Left colon (tissue), 2 donors: Measurements from ENCODE around the gene INPP5E. TPM values are rescaled to one million over a fixed set of nuclear protein-coding genes. Genes with fewer than 3 reads are reported as not detected.
A peak's percentile ranks its signal among the peaks of the same experiment; 100 is the strongest.

Experiments
- ATAC-seq: fragments of 200-7000 bp; cut with Tn5 transposase; one replicate; pipeline ENCODE4 v1.9.1; 2020; ENCODE audit warnings: mild to moderate bottlenecking, moderate library complexity
- DNase-seq, 2 donors: peaks; one replicate each; pipeline ENCODE4 v3.0.0-alpha.2; 2020
- intact Hi-C, 2 donors: fragments of 100-400 bp; cut with DNase I in 1 of 2; cut with micrococcal nuclease in 1 of 2; formaldehyde crosslinking; loops; one replicate each; pipeline versions ENCODE4 v1.11.2 to v1.14.0; 2022; cut with DNase I, micrococcal nuclease
- long read RNA-seq: library from polyadenylated mRNA; unstranded; transcript quantifications from one replicate; pipeline ENCODE4 v2.0.0, GENCODE V29; 2021
- total RNA-seq, 2 donors: library from RNA; stranded (reverse); fragmentation: NEBNext Ultra II Directional; extraction: Animal tissue kit (Norgen Biotek cat#: 25700); gene quantifications; one replicate each; pipeline ENCODE4 v1.2.1, GENCODE V29; 2021
- donor health status: DM: no; HTN: no; CAD: no.
- donor health status: DM: yes; HTN: yes; CAD: no.

Gene INPP5E, protein sequence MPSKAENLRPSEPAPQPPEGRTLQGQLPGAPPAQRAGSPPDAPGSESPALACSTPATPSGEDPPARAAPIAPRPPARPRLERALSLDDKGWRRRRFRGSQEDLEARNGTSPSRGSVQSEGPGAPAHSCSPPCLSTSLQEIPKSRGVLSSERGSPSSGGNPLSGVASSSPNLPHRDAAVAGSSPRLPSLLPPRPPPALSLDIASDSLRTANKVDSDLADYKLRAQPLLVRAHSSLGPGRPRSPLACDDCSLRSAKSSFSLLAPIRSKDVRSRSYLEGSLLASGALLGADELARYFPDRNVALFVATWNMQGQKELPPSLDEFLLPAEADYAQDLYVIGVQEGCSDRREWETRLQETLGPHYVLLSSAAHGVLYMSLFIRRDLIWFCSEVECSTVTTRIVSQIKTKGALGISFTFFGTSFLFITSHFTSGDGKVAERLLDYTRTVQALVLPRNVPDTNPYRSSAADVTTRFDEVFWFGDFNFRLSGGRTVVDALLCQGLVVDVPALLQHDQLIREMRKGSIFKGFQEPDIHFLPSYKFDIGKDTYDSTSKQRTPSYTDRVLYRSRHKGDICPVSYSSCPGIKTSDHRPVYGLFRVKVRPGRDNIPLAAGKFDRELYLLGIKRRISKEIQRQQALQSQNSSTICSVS
- total RNA-seq, result 10 to 100 TPM; 10.5 to 11.0 TPM
- long read RNA-seq, partial matches to known transcripts, result 17 of 21 reads
- long read RNA-seq, other reads (novel, unspliced or antisense), result 3 of 21 reads

DNA sequence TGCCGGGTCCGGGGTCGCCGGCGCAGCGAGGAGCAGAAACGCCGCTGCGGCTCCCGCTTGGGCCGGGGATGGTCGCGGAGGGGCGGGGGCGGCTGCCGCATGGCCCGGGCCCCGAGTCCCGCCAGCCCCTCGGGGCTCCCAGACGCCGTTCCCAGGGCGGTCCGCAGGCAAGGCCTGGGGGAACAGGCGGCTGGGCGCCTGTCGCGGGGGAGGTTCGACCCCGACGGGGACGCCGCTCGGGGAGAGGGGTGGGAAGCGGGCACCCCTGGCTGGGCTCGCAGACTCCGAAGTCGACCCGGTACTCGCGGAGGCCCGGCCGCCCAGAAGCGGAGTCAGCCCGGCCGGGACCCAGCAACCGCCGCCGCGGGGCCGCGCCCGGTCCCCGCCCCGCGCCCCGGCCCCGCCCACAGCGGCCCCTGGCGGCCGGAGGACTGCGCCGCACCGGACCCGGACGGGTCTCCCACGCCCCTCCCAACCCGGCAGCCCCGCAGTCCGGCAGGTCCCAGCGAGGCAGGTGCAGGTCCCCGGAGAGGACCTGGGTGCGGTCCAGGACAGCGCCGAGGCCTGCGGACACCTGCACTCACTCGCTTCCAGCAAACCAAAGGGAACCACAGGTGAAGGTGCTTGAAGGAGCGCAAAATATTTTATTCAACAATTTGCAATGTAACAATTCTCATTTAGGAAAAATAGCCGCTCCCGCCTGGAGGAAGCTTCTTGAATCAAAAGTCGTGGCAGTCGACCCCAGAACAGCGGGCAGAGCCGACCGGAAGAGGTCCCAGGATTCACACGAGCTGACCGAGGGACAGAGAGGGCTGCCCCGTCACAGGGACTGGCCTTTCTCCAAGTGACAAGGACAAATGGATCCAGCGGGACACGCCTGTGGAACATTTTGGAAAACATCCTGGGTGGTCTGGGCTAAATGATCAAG lies at the start of gene INPP5E:
TSS of gene INPP5E (minus strand) at position 365 of the 928 bp plus-strand sequence. CDS start 426 bp downstream, outside the sequence.
- ATAC-seq (peak; percentile 84), DNase-seq (peak; percentile 58 to 77)
- intact Hi-C loops, result no loop called here

DNA sequence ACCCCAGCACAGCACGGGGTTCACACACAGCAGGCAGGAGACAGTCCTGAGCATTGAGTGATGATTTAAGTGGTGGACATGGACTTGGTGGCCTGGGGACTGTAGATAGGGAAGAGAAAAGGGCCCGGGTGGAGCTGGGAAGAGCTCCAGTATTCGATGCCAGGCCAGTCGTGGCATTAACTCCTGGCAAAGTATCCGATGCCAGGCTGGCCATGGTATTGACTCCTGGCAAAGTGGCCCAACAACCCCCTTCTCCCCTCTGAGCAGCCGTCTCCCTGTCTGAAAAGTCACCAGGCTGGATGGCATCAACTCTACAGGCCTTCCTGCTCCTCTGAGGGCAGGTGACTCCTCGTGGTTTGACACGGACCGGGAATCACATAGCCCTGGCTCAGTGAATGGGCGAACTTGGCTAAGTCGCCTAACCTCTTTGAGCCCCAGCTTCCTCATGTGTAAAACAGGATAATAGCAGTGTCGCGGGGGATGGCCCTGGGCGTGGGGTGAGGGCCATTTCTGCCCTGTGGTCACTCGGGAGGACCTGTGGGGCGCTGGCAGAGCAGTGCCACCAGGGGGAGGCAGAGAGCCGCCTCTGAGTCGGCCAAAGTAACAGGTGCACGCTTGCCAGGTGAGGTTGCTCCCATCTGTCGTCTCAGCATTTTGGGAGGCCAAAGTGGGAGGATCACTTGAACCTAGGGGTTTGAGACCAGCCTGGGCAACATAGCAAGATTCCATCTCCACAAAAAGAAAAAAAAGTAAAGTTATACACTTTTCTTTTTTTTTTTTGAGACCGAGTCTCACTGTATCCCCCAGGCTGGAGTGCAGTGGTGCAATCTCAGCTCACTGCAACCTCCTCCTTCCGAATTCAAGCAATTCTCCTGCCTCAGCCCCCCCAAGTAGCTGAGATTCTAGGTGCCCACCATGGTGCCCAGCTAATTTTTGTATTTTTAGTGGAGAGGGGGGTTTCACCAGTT lies 48.9 kb upstream of the INPP5E start:
- intact Hi-C loops, result loop anchor here in 1 of 2 donors (5.0 kb wide), 1 partner anchor 144 kb away; no protein-coding TSS in a partner anchor
- ATAC-seq, result peak; percentile 48
- peak; percentile 61 to 82 for DNase-seq

DNA sequence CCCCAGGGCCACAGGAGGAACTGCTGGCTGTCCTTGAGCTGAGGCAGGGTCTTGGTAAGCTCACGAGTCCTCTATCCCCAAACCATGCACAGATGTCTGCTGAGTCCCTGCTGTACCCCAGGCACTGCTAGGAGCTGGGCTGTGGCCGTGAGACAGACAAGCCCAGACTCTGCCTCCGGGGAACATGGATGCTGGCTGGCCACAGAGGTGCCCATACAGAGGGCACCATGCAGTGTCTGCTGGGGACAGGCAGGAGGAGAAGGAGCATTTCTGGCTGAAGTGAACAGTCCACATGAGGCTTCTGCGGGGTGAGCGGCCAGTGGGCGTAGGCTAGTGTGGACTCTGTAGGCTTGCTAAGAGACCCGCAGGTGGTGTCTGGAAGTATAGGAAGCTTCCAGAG lies 48.0 kb upstream of the INPP5E start:
- DNase-seq, result no peak
- no peak for ATAC-seq
- intact Hi-C loops, result loop anchor here in 1 of 2 donors (5.0 kb wide), 1 partner anchor 145 kb away; no protein-coding TSS in a partner anchor

DNA sequence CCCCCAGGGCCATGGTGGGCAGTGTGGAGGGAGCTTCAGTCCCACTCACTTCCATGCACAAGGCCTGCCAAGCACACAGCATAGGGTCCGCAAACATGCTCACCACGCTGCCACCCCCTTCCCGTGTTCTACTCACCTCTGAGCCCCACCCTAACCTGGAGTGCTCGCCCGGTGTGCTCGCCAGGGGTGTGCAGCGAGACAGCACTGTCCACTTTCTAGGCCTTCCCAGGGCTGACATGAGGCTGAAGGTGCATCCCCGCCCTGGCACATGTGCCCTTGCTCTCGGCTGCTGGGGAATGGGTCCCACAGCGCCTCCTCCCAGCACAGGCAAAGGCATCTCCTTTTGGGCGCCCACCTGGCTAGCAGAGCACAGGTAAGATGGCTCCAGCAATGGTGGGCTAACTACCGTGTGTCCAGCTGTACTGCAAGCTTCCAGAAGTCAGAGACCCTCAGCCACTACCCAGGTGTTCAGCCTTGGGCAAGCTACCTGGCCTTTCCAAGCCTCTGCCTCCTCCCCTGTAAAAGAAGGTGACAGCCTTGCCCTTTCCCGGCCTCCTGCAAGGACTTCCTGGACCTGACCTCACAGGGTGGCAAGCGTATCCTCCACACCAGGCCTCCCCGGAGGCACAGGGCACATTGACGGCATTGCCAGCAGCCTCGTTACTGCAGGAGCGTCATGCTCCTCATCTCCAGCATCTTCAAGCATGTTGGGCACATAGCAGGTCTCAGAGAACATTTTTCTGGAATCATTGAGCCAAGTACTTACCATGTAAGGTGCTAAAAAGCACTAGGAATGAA lies 47.4 kb upstream of the INPP5E start:
- intact Hi-C loops, result loop anchor here in 1 of 2 donors (5.0 kb wide), 1 partner anchor 145 kb away; no protein-coding TSS in a partner anchor
- no peak for ATAC-seq
- no peak for DNase-seq

DNA sequence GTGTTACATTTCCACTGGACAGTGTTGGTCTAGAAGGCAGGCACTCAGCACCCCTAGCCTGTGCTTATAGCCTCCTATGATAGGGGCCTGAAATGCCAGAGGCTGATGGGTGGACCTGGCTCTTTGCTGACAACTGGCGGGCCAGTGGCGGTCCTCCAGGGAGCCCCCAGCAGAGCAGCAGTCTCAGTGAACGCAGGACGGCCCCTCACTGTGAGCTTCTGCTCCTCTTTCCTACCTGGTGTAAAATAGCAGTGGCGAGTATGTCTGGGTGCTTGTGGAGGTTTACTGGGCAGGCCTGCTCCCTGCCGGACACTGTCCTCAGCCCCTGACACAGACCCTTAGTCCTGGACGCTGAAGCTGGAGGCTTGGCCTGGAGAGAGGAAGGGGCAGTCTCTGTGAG lies 46.5 kb upstream of the INPP5E start:
- DNase-seq, result no peak
- ATAC-seq, result no peak
- intact Hi-C loops, result loop anchor here in 1 of 2 donors (5.0 kb wide), 1 partner anchor 146 kb away; no protein-coding TSS in a partner anchor

DNA sequence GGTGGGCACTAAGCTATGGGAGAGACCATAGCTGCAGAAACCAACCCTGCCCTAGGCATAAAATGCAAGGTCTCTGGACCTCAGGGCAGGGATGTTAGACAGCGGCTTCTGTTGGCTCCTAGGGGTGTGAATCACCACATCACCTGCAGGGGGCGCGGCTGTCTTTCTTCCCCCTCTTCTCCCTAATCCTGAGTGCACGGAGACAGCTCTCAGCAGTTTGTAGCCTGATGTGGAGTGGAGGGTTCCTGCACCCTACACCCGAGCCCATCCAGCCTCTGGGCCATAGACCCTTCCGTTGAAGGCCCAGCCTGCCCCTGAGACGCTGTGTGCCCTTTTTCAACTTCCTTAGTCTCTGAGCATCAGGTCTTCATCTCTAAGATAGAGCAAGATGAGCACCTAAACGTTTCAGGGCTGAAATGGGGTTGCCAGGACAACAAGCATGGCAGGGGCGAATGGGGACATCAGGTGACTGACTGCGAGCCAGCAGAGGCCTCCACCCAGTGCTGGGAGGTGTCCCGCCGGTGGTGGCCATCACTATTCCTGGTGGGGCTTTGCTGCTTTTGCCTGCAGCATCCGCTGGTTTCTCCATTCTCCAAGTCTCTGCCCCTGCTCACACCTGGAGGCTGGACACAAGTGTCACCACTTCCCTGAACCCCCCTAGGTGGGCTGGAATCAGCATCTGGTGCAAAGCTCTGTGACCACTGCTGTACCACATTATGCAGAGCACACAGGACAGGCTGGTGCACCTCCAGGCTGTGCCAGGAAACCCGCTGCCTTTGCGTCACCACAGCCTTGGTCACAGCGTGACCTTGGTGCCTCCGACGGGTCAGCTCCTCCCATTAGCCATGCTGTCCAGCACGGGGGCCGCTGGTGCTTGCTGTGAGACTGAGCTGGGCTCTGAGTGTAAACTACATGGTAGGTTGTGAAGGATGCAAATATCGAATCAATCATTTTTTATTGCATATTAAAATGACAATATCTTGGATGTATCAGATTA lies 45.7 kb upstream of the INPP5E start:
- intact Hi-C loops, result loop anchor here (2.0 to 5.0 kb wide), 2 partner anchors 145 to 147 kb away; no protein-coding TSS in a partner anchor

DNA sequence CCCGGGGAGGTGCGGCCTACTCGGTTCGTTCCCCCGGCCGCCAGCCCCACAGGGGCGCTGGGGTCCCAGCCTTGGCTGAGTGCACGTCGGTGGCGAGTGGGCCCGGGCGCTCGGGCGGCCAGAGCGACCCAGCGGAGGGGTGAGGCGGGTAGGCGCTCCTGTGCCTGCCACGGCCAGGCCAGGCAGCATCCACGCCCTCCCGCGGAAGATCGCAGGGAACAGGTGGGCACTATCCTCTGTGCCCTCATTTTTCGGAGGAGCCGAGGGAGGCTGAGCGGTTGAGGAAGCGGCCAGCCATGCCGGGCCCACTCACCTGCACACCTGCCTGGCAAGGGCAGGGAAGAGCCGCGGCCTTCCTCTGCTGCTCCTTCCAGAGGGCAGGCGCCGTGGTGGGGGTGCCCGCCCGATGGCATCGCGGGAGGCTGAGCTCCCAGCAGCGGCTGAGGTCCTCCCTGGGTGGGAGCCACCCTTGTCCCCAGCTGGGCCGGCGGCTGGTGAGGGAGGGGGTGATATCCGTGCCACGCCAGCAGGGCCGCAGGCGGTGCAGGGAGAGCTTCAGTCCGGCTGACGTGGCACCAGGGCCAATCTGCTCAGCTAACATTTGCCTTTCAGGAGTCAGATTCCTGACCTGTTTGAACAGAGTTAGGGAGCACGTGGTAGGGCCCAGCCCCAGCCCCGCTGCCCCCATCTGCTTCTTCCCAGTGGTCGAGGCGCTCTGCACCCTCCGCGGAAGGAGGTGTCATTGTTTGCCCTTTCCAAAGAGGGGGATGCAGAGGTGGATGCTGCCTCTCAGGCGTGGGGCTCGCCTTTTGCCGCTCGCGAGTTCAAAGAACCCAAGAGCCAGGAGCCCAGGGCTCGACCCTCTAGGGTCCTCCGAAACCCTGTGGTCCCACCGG lies 44.8 kb upstream of the INPP5E start:
- ATAC-seq, result peak; percentile 1
- DNase-seq, result peak; percentile 44 to 54
- intact Hi-C loops, result loop anchor here (2.0 to 5.0 kb wide), 2 partner anchors 146 to 148 kb away; no protein-coding TSS in a partner anchor

More for the DNA sequence above, 45.7 kb upstream of the INPP5E start:
- peak; percentile 69 to 89 for DNase-seq
- ATAC-seq, result peak; percentile 17

DNA sequence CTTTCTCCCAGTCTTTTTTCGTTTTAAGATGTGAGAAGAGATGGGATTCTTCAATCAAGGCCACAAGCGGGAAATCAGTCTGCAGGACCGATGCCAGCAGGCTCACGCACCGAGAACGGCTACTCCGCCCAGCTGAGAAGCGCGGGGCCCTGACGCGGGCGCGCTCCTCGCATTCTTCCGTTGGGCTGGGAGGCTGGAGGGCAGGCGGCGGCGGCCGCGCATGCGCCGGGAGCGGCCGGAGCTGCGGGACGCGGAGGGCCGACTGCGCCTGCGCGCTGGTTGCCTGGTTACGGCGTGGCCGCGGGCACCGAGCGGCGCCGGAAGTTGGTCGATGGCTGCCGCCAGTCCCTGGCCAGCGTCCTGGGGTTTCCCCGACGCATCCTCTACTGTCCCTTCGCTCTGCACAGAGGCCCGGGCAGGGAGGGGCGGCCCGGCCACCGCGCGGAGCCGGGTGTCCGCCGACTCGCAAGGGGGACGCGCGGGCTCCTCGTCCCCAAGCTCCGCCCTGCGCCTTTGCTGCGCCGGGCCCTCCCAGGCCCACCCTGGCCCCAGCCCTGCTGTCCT lies 44.0 kb upstream of the INPP5E start:
- intact Hi-C loops, result loop anchor here in 1 of 2 donors (2.0 kb wide), 1 partner anchor 147 kb away; no protein-coding TSS in a partner anchor
- ATAC-seq, result peak; percentile 56
- peak; percentile 89 to 95 for DNase-seq

DNA sequence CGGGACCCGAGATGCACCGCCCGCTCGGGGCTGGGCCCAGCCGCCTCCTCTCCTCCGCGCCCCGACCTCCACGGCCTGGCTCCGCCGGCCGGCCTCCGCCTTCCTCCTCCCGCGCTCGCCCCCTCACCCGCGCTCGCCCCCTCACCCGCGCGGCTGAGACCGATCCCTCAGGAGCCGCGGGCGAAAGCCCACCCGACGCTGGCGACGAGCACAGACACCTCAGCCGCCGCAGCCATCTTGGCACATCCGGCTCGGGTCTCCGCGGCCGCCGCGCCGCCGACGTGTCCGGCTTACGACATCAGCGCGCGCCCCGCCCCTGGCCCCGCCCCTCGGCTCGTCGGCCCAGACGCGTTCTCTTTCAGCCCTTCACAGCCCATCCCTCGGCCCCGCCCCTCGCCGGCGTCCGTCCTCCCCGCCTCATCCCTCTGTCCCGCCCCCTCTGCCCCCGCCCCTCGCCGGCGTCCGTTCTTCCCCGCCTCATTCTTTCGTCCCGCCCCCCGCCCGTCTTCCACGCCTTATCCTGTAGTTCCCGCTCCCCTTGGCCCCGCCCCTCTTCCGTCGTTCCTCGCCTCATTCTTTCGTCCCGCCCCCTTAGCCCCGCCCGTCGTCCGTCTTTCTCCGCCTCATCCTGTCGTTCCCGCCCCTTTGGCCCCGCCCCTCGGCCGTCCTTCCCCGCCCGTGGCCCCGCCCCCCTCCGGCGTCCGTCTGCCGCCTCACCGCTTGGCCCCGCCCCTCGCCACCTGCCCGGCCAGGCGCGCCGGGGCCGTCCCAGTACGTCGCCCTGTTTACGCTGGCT lies 43.3 kb upstream of the INPP5E start, which contains the start of gene SEC16A:
TSS of gene SEC16A (minus strand) at position 248 of the 796 bp plus-strand sequence. CDS start 5,425 bp downstream, outside the sequence.
- ATAC-seq (peak; percentile 75), DNase-seq (peak; percentile 99 to 100)
- intact Hi-C loops, result no loop called here

DNA sequence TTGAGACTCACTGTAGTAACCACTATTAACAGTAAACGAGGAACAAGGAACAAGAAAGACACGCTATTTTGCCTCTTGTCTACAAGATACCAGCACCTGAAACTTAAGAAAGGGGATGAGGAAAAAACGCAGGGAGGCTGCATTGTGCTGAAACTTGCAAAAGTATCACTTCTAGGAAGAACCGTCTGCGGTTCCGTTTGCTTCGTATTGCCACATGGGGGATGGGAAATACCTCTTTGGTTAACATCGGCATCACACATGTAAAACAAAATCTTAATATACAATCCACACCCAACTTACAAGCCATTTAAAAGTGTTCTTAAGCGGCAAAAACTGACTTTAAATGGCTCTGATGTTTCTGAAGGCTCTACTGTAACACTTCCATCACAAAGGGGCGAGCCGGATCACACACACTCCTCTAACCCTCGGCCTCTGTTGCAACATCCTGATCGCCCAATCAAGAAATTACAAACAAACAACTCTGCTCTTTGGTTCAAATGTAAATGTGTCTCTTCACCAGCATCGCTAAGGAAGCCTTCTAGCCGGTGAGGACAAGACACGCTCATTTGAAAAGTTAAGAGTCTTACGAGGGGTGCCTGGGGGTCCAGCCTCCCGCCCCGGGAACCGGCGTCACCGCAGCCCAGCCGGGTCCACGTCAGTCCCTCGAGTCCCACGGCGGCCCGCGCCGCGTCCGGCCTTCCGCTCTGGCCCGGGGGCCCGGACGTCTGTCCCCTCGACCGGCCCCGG lies 42.6 kb upstream of the INPP5E start:
- intact Hi-C loops, result no loop called here
- DNase-seq (peak in 1 of 2 donors; percentile 36), ATAC-seq (no peak)

DNA sequence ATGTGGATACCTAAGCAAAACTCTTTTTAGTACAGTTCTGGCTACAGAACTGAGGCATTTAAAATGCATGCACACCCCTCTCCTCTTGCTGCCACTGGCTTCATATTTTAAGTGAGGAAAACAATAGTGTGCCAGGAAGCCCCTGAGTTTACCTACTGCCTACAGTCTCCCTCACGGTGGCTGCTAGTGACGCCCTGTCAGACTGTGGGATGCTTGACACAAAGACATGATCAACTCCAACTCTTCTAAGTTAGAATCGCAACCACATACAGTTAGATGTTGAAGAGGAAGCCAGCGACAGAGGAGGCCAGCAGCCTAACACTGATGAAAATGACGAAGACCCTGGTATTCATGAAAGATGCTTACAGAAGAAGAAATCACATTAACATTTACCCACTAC lies 41.9 kb upstream of the INPP5E start:
- ATAC-seq (no peak), DNase-seq (no peak)
- intact Hi-C loops, result no loop called here

DNA sequence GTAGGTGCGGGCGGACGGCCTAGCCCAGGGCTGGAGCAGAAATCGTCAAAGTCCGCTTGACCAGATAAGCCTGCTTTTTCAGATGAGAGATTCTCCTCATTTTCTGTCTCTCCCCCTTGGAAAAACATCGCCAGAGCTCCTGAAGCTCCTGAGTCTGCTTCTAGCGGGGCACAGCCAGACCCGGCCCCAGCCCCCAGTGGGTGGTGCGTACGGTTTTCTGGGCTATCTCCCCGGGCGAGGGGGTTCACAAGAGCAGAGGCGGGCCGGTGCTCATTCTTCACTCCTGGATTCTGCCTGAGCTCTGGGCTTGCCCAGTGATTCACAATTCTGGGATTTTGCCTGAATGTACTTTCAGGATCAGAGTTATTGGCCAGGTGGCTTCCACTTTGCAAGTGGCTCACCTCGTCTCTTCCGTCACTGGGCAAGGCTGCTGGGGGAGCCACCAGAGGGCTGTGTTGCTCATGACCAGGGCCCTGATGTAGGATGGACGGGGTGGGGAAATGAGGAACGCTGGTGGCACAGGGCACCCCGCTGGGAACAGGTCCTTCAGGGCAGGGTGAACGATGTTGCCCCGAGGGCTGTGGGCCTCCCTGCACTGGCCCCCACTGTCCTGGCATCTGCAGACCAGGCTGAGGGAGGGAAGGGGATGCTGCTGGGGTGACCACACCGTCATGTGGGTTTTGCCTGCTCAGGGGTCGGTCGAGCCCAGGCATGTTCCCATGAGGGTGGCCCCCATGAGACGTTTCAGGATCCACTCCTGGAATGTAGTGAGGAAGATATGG lies 36.9 kb upstream of the INPP5E start:
- DNase-seq (no peak), ATAC-seq (no peak)

More for the DNA sequence above, 36.9 kb upstream of the INPP5E start:
- intact Hi-C loops, result no loop called here
